Loucy (cell line): ENCODE results near the gene CLCA1.

Experiments used
- EZH2phosphoT487 ChIP-seq: fragments of 200-600 bp; IDR thresholded peaks from 2 replicates; pipeline ENCODE4 v1.6.1; 2018; ENCODE audit warnings: antibody characterized with exemption, mild to moderate bottlenecking, moderate library complexity, borderline replicate concordance
- TF ChIP-seq, protein P1 (sequence below): fragments of 200-600 bp; sonication (generic); conservative IDR thresholded peaks from 2 replicates; pipeline ENCODE4 v1.5.1; 2014; ENCODE audit warnings: mild to moderate bottlenecking, antibody characterized with exemption, low read length

DNA sequence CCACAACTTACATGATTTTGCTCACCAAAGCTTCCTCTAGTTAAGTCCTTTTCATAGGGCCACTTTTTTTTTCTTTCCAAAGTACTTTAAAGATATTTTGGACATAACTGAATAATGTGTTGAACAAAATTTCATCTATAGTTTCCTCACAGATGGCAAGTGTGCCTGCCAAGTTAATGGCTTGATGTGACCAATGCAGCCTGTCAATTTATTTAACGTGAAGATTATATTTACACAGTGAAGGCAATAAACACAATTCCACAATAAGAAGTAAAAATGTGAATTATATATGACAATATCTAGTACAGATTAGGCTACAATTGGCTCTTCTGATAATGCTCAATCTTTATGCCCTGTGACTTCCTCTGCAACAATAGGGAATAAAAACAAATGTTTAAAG is 26.7 kb upstream of the CLCA1 start:
- TF ChIP-seq, protein P1, sequence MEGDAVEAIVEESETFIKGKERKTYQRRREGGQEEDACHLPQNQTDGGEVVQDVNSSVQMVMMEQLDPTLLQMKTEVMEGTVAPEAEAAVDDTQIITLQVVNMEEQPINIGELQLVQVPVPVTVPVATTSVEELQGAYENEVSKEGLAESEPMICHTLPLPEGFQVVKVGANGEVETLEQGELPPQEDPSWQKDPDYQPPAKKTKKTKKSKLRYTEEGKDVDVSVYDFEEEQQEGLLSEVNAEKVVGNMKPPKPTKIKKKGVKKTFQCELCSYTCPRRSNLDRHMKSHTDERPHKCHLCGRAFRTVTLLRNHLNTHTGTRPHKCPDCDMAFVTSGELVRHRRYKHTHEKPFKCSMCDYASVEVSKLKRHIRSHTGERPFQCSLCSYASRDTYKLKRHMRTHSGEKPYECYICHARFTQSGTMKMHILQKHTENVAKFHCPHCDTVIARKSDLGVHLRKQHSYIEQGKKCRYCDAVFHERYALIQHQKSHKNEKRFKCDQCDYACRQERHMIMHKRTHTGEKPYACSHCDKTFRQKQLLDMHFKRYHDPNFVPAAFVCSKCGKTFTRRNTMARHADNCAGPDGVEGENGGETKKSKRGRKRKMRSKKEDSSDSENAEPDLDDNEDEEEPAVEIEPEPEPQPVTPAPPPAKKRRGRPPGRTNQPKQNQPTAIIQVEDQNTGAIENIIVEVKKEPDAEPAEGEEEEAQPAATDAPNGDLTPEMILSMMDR, result no peak
- no peak for TF ChIP-seq EZH2phosphoT487
